Small intestine (tissue), 7 donors: ENCODE measurements around the gene JPT2. TPM values are rescaled to one million over a fixed set of nuclear protein-coding genes. Genes with fewer than 3 reads are reported as not detected.
A peak's percentile ranks its signal among the peaks of the same experiment; 100 is the strongest.

Experiments used
- DNase-seq, 2 donors: peaks; one replicate each; pipeline versions ENCODE4 v3.0.0 to v3.0.0-alpha.2; 2013
- FAIRE-seq: peaks from 2 replicates; lab custom pipeline; 2012; peaks lifted over from hg19 to GRCh38; lab: Jason Lieb, UNC
- H3K27ac ChIP-seq, 3 donors: one replicate each; pipeline ENCODE4 v1.5.1; 2013; ENCODE audit warnings: low read length in 2 of 3, mild to moderate bottlenecking in 2 of 3, control low read depth in 1 of 3, inconsistent platforms in 1 of 3, low read depth in 1 of 3, moderate library complexity in 1 of 3
- H3K27me3 ChIP-seq, 3 donors: one replicate each; pipeline ENCODE4 v1.6.1; 2013; ENCODE audit warnings: low read length in 3 of 3, inconsistent platforms in 1 of 3; ENCODE audit not compliant: control insufficient read depth in 3 of 3, insufficient read depth in 3 of 3
- H3K36me3 ChIP-seq, 3 donors: one replicate each; pipeline ENCODE4 v1.6.1; 2013; ENCODE audit warnings: low read length in 3 of 3, inconsistent platforms in 1 of 3, low read depth in 1 of 3, mild to moderate bottlenecking in 1 of 3, moderate library complexity in 1 of 3; ENCODE audit not compliant: control insufficient read depth in 3 of 3, insufficient read depth in 2 of 3
- H3K4me1 ChIP-seq, 3 donors: one replicate each; pipeline ENCODE4 v1.6.1; 2013; ENCODE audit warnings: low read length in 2 of 3, inconsistent platforms in 1 of 3, low read depth in 1 of 3, mild to moderate bottlenecking in 1 of 3, moderate library complexity in 1 of 3; ENCODE audit not compliant: control insufficient read depth in 3 of 3, insufficient read depth in 2 of 3
- H3K4me3 ChIP-seq, 3 donors: one replicate each; pipeline ENCODE4 v1.5.1; 2013; ENCODE audit warnings: low read length in 3 of 3, control low read depth in 1 of 3, inconsistent platforms in 1 of 3, low read depth in 1 of 3, mild to moderate bottlenecking in 1 of 3, moderate library complexity in 1 of 3
- H3K9me3 ChIP-seq, 2 donors: one replicate each; pipeline ENCODE4 v1.6.1; 2013; ENCODE audit warnings: low read depth in 1 of 2, low read length in 1 of 2; ENCODE audit not compliant: control insufficient read depth in 2 of 2, insufficient read depth in 1 of 2
- WGBS, 3 donors: extraction: QIAGEN DNeasy Blood & Tissue Kit; methylation state at CpG; one replicate each; pipeline ENCODE4 v1.1.7; 2013; 5-methylcytosine and 5-hydroxymethylcytosine counted together
- polyA plus RNA-seq, 4 donors: library from polyadenylated mRNA; stranded (reverse) in 3 of 4; unstranded in 1 of 4; fragments of 200-250 nt in 3 of 4; fragments of 120-200 nt in 1 of 4; gene quantifications; one replicate each; pipeline versions ENCODE4 v1.2.1 to v1.2.3, GENCODE V29; 2013
- donor health status: healthy with polysubstance abuse.
- donor health status: control.
- donor health status: control.
- donor health status: Bipolar disorder and iron deficiency.
- donor health status: healthy.

JPT2 gene
- polyA plus RNA-seq, 4 donors, result 17.0 to 52.4 (median 36.3) TPM

DNA sequence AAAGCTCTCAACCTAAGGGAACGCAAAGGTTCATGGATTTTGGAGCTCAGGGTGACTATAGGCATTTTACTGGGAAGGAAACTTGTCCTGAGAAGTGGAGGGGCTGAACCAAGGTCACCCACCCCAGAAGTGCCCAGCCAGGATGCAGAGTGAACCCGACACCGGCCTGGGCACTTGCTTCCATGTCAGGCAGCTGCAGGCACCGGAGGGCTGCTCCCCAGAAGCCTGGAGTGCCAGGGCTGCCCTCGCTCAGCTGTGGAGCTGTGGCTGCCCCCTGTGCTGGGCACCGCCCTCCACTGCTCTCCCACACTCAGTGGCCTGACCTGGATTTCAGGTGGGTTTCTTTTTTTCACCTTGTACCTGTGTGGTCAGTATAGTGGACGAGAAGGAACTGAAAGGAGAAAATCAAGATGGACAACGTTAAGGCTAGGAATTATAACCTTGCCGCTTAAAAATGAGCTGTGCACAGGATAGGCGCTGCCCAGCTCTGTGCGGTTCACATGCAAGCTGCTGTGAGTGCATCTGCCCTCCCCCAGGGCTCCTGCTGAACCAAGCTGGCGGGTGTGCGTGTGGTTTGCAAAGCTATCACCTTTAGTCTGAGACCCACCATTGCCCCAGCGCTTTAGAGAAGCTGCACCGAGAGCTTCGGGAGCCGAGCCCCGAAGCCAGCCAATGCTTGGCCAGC is 30.1 kb downstream of the JPT2 start:
- Histone ChIP-seq H3K27me3 (no peaks in the 10 kb centered on the region), H3K36me3 (peaks cover 0 to 31% (median 0%) of the 10 kb centered on the region in 3 donors), H3K9me3 (no peaks in the 10 kb centered on the region), H3K4me3 (no peak overlapping the region), H3K27ac (no peak overlapping the region), H3K4me1 (peaks cover 0 to 3% (median 0%) of the 10 kb centered on the region in 3 donors)
- FAIRE-seq (no peak), DNase-seq (no peak)
- 88 to 91% (median 89%) methylated on average over 18 of the region's 18 CpGs for WGBS, 3 donors

DNA sequence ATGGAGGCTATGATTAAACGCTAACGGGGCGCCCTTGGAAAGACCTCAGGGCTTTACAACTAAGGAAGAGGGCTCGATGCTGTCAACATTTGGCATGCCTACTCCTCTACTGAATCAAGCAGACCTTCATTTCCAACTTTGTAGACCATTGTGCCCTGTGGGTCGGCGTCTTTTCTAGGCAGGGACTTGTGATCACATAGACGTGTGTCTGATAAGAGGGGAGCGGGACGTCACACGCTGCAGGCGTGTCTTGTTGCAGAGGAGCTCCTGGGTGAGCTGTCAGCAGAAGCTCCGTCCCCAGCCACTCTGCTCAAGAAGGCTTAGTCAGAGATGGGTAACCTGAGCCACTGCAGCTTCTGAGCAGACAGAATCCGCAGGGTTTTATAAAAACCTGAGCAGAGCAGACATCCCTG is 30.7 kb downstream of the JPT2 start:
- no peaks in the 10 kb centered on the region for H3K27me3 ChIP-seq
- H3K36me3 ChIP-seq, result peaks cover 0 to 36% (median 0%) of the 10 kb centered on the region in 3 donors
- FAIRE-seq (no peak), DNase-seq (no peak)
- WGBS, 3 donors, result 75 to 84% (median 82%) methylated on average over 13 of the region's 13 CpGs
- no peak overlapping the region for H3K27ac ChIP-seq
- H3K9me3 ChIP-seq, result no peaks in the 10 kb centered on the region
- peaks cover 0 to 3% (median 0%) of the 10 kb centered on the region in 3 donors for H3K4me1 ChIP-seq
- no peak overlapping the region for H3K4me3 ChIP-seq

DNA sequence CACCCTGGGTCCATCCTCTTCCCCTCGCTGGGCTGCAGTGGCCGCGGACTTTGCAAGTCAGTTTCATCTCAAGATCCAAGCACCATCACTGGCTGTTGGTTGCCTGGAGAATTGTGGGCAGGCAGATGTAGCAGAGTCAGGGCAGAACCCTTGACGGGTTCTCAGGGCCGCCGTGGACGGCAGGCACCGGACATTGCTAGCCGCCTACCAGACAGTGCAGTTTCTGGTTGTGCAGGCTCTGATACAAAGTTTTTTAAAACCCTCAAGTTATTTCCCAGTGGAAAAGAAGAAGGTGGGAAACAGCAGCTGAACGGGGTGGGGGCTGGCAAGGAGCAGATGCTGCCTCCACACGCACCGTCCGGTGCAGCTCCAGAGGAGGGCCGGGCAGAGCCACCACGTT is 31.3 kb downstream of the JPT2 start:
- FAIRE-seq (no peak), DNase-seq (no peak)
- Histone ChIP-seq H3K4me3 (no peak overlapping the region), H3K36me3 (peaks cover 0 to 42% (median 0%) of the 10 kb centered on the region in 3 donors), H3K9me3 (no peaks in the 10 kb centered on the region), H3K4me1 (peaks cover 0 to 3% (median 0%) of the 10 kb centered on the region in 3 donors), H3K27ac (no peak overlapping the region), H3K27me3 (no peaks in the 10 kb centered on the region)
- 91 to 92% (median 91%) methylated on average over 15 of the region's 15 CpGs for WGBS, 3 donors

DNA sequence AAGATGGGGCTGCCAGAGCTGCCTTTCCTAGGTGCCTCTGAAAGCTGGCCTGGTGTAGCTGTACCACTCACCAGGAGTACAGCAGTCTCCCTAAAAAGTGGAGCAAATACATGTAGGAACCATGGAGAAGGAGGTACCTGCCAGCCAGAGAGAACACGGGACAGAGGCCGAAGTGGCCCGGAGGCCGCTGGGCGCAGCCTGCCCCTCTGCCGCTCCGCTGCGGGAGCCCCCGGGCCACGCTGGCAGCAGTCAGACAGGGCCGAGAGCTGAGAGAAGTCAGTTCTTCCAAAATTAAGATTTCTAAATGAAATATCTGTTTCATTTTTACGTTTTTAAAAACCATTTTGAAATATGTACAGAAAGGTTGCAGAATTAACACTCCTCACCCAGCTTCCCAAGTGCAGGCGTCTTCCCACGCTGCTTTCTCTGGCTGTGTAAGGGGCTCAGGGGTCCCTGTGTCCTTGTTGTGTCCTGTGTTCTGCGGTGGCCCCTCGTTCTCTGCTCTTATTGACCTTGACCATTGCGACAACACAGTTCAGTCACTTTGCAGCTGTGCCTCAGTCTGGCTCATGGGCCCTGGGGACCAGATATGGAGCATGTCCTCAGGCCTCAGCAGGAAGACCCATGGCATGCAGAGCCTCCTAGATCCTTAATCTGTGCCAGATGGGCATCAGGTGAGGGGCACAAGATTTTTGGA is 32.9 kb downstream of the JPT2 start:
- 90 to 93% (median 92%) methylated on average over 17 of the region's 17 CpGs for WGBS, 3 donors
- no peaks in the 10 kb centered on the region for H3K9me3 ChIP-seq

DNA sequence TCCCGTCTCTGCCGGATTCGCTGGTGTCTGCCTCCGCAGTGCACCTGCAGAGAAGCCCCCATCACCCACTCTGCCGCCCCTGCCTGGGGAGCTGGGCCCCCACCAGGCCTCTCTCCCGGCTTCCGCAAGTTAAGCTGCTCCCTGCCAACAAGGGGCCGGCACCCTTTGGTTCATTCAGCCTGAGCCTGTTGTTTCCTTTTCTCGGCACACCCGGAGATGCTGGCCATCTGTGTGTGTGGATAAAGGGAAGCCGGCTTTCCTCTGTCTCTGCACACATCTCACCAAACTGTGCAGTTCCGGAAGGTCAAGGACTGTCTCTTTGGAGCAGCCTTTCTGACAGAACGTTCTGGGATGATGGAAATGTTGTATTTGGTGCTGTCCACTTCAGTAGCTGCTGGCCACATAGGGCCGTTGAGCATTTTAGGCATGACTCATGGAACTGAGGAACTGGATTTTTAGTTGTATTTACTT is 34.7 kb downstream of the JPT2 start:
- Histone ChIP-seq H3K9me3 (no peaks in the 10 kb centered on the region), H3K27me3 (no peaks in the 10 kb centered on the region), H3K4me3 (no peak overlapping the region), H3K36me3 (peaks cover 0 to 49% (median 0%) of the 10 kb centered on the region in 3 donors), H3K27ac (no peak overlapping the region), H3K4me1 (no peaks in the 10 kb centered on the region)
- 77 to 84% (median 79%) methylated on average over 14 of the region's 14 CpGs for WGBS, 3 donors
- DNase-seq (no peak), FAIRE-seq (no peak)

More for the DNA sequence above, 32.9 kb downstream of the JPT2 start:
- Histone ChIP-seq H3K36me3 (peaks cover 0 to 49% (median 0%) of the 10 kb centered on the region in 3 donors), H3K27me3 (no peaks in the 10 kb centered on the region), H3K27ac (no peak overlapping the region), H3K4me1 (peaks cover 0 to 3% (median 0%) of the 10 kb centered on the region in 3 donors), H3K4me3 (no peak overlapping the region)
- FAIRE-seq (no peak), DNase-seq (no peak)

DNA sequence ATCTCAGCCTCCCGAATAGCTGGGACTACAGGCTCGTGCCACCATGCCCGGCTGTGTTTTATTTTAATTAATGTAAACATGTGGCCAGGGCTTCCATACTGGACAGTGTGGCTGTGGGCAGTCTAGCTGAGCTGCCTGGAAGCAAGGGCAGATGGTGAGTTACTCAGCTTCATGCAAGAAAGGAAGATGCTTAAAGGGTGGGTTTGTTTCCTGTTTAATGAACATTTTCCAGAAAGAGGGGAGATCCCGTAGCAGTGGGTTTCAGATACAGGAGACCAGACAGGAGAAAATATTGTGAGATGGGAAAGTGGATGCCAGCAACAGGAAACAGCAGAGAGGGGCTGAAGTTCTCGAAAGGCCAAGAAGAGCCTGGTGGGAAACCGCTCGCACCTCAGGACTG is 35.3 kb downstream of the JPT2 start:
- Histone ChIP-seq H3K9me3 (no peaks in the 10 kb centered on the region), H3K27ac (peak overlapping the region in 1 of 3 donors; percentile 9), H3K4me3 (no peak overlapping the region), H3K27me3 (no peaks in the 10 kb centered on the region), H3K4me1 (no peaks in the 10 kb centered on the region), H3K36me3 (peaks cover 0 to 45% (median 0%) of the 10 kb centered on the region in 3 donors)
- FAIRE-seq (no peak), DNase-seq (no peak)
- WGBS, 3 donors, result 84 to 95% (median 91%) methylated on average over 7 of the region's 7 CpGs

DNA sequence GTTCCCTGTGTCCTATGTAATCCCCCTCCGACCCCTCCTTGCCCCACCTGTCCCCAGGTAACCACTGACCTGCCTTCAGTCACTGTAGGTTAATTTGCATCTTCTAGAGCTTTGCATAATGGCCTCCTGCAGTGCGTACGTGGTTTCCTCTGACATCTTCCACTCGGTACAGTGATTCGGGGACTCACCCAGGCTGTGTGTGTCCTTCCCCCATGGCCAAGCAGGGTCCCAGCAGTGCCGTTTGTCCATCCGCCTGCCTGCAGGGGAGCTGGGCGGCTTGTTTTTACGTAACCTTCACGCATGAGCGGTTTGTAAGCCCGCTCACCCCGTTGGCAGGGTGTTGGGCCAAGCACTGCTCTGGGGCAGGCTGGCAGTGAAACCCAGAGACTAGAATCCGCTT is 35.9 kb downstream of the JPT2 start:
- no peak overlapping the region for H3K27ac ChIP-seq
- H3K36me3 ChIP-seq, result peaks cover 0 to 43% (median 0%) of the 10 kb centered on the region in 3 donors
- no peaks in the 10 kb centered on the region for H3K9me3 ChIP-seq
- 77 to 90% (median 88%) methylated on average over 14 of the region's 14 CpGs for WGBS, 3 donors
- H3K27me3 ChIP-seq, result no peaks in the 10 kb centered on the region
- no peak overlapping the region for H3K4me3 ChIP-seq
- H3K4me1 ChIP-seq, result no peaks in the 10 kb centered on the region
- FAIRE-seq, result no peak
- DNase-seq, result no peak

DNA sequence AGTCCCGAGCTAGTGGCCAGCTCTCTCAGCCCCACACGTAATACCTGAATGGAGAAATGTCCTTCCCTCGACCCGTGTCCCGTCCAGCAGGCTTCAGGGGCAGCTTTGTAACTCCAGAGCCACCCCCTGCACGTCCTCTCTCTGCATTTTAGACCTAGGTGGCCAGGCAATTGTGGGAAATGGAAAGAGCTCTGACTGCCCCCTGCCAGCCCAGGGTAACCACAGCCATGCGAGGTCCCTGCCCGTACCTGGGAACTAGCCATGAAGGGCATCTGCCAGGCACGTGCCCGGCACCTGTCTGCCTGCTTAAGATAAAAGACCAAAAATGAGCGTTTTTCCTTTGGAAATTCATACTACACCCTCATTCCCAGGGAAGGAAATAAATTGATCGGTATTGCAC is 37.1 kb downstream of the JPT2 start:
- H3K4me1 ChIP-seq, result no peaks in the 10 kb centered on the region
- FAIRE-seq (no peak), DNase-seq (no peak)
- H3K9me3 ChIP-seq, result no peaks in the 10 kb centered on the region
- 93 to 94% (median 94%) methylated on average over 12 of the region's 12 CpGs for WGBS, 3 donors
- no peaks in the 10 kb centered on the region for H3K27me3 ChIP-seq
- H3K4me3 ChIP-seq, result no peak overlapping the region
- peaks cover 0 to 41% (median 0%) of the 10 kb centered on the region in 3 donors for H3K36me3 ChIP-seq
- H3K27ac ChIP-seq, result no peak overlapping the region
